ENCODE results near the gene CYP46A1. TPM values are rescaled to one million over a fixed set of nuclear protein-coding genes. Genes with fewer than 3 reads are reported as not detected.

The CYP46A1 gene
- total RNA-seq, 1 donor from 2014 or later: 4.5 TPM

- FAIRE-seq: no peak
- DNase-seq (ENCODE audit: low spot score in 2 of 2): no peak
Measured at GRCh38 chr14:99706107-99706900, 22.2 kb downstream of the CYP46A1 start.

GRCh38 chr14:99707420-99707819 is 23.3 kb downstream of the CYP46A1 start:
- DNase-seq (ENCODE audit: low spot score in 2 of 2) (no peak), FAIRE-seq (no peak)

- no peak for FAIRE-seq
- no peak for DNase-seq (ENCODE audit: low spot score in 2 of 2)
Measured at GRCh38 chr14:99707921-99708320, 23.8 kb downstream of the CYP46A1 start.

- FAIRE-seq (no peak), DNase-seq (ENCODE audit: low spot score in 2 of 2) (no peak)
Measured at GRCh38 chr14:99708449-99708848, 24.4 kb downstream of the CYP46A1 start.

GRCh38 chr14:99713972-99714371 is 29.9 kb downstream of the CYP46A1 start:
- no peak for DNase-seq (ENCODE audit: low spot score in 2 of 2)
- FAIRE-seq: no peak

GRCh38 chr14:99715266-99716000 is 31.3 kb downstream of the CYP46A1 start:
- DNase-seq (ENCODE audit: low spot score in 2 of 2) (no peak), FAIRE-seq (no peak)

GRCh38 chr14:99716091-99716849 is 32.2 kb downstream of the CYP46A1 start:
- DNase-seq (ENCODE audit: low spot score in 2 of 2) (no peak), FAIRE-seq (no peak)

- FAIRE-seq: no peak
- DNase-seq (ENCODE audit: low spot score in 2 of 2): no peak
Measured at GRCh38 chr14:99716850-99717681, 33.0 kb downstream of the CYP46A1 start.

- no peak for FAIRE-seq
- no peak for DNase-seq (ENCODE audit: low spot score in 2 of 2)
Measured at GRCh38 chr14:99717682-99718013, 33.5 kb downstream of the CYP46A1 start.

- no peak for FAIRE-seq
- no peak for DNase-seq (ENCODE audit: low spot score in 2 of 2)
Measured at GRCh38 chr14:99718031-99718810, 34.1 kb downstream of the CYP46A1 start.

GRCh38 chr14:99718811-99719192 is 34.7 kb downstream of the CYP46A1 start:
- DNase-seq (ENCODE audit: low spot score in 2 of 2): no peak
- no peak for FAIRE-seq

- no peak for FAIRE-seq
- no peak for DNase-seq (ENCODE audit: low spot score in 2 of 2)
Measured at GRCh38 chr14:99720941-99721791, 37.1 kb downstream of the CYP46A1 start.

- no peak for FAIRE-seq
Measured at GRCh38 chr14:99721792-99722516, 37.9 kb downstream of the CYP46A1 start.

GRCh38 chr14:99722741-99723140 is 38.6 kb downstream of the CYP46A1 start:
- FAIRE-seq (no peak), DNase-seq (ENCODE audit: low spot score in 2 of 2) (no peak)

More at GRCh38 chr14:99721792-99722516, 37.9 kb downstream of the CYP46A1 start:
- no peak for DNase-seq (ENCODE audit: low spot score in 2 of 2)

- no peak for FAIRE-seq
- no peak for DNase-seq (ENCODE audit: low spot score in 2 of 2)
Measured at GRCh38 chr14:99724196-99724891, 40.2 kb downstream of the CYP46A1 start.

GRCh38 chr14:99724939-99725773 is 41.1 kb downstream of the CYP46A1 start:
- FAIRE-seq: no peak

More at GRCh38 chr14:99724939-99725773, 41.1 kb downstream of the CYP46A1 start:
- DNase-seq (ENCODE audit: low spot score in 2 of 2): no peak
